Gastrocnemius medialis (tissue), 4 donors: ENCODE measurements around the gene BOLA1. TPM values are rescaled to one million over a fixed set of nuclear protein-coding genes. Genes with fewer than 3 reads are reported as not detected.
A peak's percentile ranks its signal among the peaks of the same experiment; 100 is the strongest.
"Not testable (repeated sequence)": the region's sequence is repeated elsewhere in the genome, so short reads cannot be mapped to it uniquely, and the experiment has no call there.

Source experiments
- ATAC-seq, 2 donors: fragments of 150-250 bp; one replicate each; pipeline ENCODE4 v1.9.1; 2016
- DNase-seq, 2 donors: peaks; one replicate each; pipeline ENCODE4 v3.0.0-alpha.2; 2019
- H3K27ac ChIP-seq, 4 donors: fragments of 200-600 bp; sonication (generic); 1 replicate in 1 of 4; 2 replicates in 3 of 4; pipeline ENCODE4 v1.5.1; 2016 to 2018; ENCODE audit warnings: mild to moderate bottlenecking in 2 of 4, moderate library complexity in 1 of 4
- H3K27me3 ChIP-seq, 3 donors: fragments of 200-600 bp; sonication (generic) in 2 of 3; 1 replicate in 1 of 3; 2 replicates in 2 of 3; pipeline versions ENCODE4 v1.5.1 to v1.6.0; 2016 to 2019; ENCODE audit warnings: mild to moderate bottlenecking in 1 of 3, moderate library complexity in 1 of 3
- H3K36me3 ChIP-seq, 2 donors: fragments of 200-600 bp; sonication (generic) in 1 of 2; one replicate each; pipeline ENCODE4 v1.5.1; 2017 to 2018
- H3K4me1 ChIP-seq, 2 donors: fragments of 200-600 bp; sonication (generic) in 1 of 2; one replicate each; pipeline ENCODE4 v1.5.1; 2016 to 2017; ENCODE audit warnings: mild to moderate bottlenecking in 2 of 2
- H3K4me3 ChIP-seq, 4 donors: fragments of 200-600 bp; sonication (generic) in 3 of 4; 1 replicate in 1 of 4; 2 replicates in 3 of 4; pipeline ENCODE4 v1.5.1; 2016 to 2019; ENCODE audit warnings: mild to moderate bottlenecking in 2 of 4
- H3K9me3 ChIP-seq, 3 donors: fragments of 200-600 bp; sonication (generic) in 2 of 3; 1 replicate in 1 of 3; 2 replicates in 2 of 3; pipeline ENCODE4 v1.5.1; 2016 to 2019
- CTCF ChIP-seq, 5 experiments: fragments of 450-650 bp in 3 of 5; fragments of 200-600 bp in 2 of 5; sonication (generic) in 2 of 5; IDR thresholded peaks in 4 of 5; conservative IDR thresholded peaks in 1 of 5; 1 replicate in 4 of 5; 2 replicates in 1 of 5; pipeline ENCODE4 v1.5.1; 2016 to 2019; ENCODE audit warnings: antibody characterized with exemption in 5 of 5, mild to moderate bottlenecking in 3 of 5, moderate library complexity in 3 of 5
- POLR2A ChIP-seq, 2 donors: fragments of 450-650 bp; IDR thresholded peaks; one replicate each; pipeline ENCODE4 v1.6.1; 2017; ENCODE audit warnings: antibody characterized with exemption in 2 of 2, mild to moderate bottlenecking in 2 of 2, moderate library complexity in 2 of 2
- in situ Hi-C, 4 donors: fragments of 200-750 bp; cut with MboI; loops; one replicate each; pipeline versions ENCODE4 v1.15.0 to v1.8.0; 2017; ENCODE audit warnings: low sequenced_read_pairs in 4 of 4
- intact Hi-C: fragments of 100-400 bp; cut with DNase I; formaldehyde crosslinking; loops from one replicate; pipeline ENCODE4 v1.15.1; 2023; ENCODE audit warnings: low total_unique reads
- total RNA-seq, 4 donors: library from RNA; depleted of rRNA; stranded (reverse); fragments of >200 nt; gene quantifications; one replicate each; pipeline versions ENCODE4 v1.1.0 to v1.2.3, GENCODE V29; 2016

BOLA1 gene
- total RNA-seq, 4 donors from 2014 or later, result 17.0 to 35.4 (median 28.7) TPM

- Histone ChIP-seq H3K27ac (peak overlapping the region; percentile 95 to 99 (median 98)), H3K9me3 (no peaks in the 10 kb centered on the region), H3K4me3 (peak overlapping the region; percentile 66 to 87 (median 81)), H3K36me3 (no peaks in the 10 kb centered on the region), H3K27me3 (no peaks in the 10 kb centered on the region), H3K4me1 (peaks cover 22% of the 10 kb centered on the region in 2 donors)
- in situ Hi-C loops (no loop called here), intact Hi-C loops (no loop called here)
- DNase-seq (peak; percentile 94 to 95), ATAC-seq (peak; percentile 81 to 87)
- no peak for TF ChIP-seq CTCF (IDR thresholded peaks at IDR 0.05 in 4 of 5, conservative IDR thresholded peaks at IDR 0.05 in 1 of 5)
- peak; percentile 99 to 100 for TF ChIP-seq POLR2A (IDR thresholded peaks at IDR 0.05)
Measured at GRCh38 chr1:149886396-149887195, 12.8 kb upstream of the BOLA1 start.

- H3K4me1 ChIP-seq, result peaks cover 22% of the 10 kb centered on the region in 2 donors
- in situ Hi-C loops, H3K27me3 ChIP-seq, intact Hi-C loops, H3K9me3 ChIP-seq, DNase-seq, H3K36me3 ChIP-seq, ATAC-seq: not testable (repeated sequence)
- H3K27ac ChIP-seq, result peak overlapping the region; percentile 95 to 99 (median 98)
- H3K4me3 ChIP-seq, result peak overlapping the region; percentile 64 to 87 (median 81)
Measured at GRCh38 chr1:149887196-149887455, 12.2 kb upstream of the BOLA1 start.

GRCh38 chr1:149887456-149888246 is 11.7 kb upstream of the BOLA1 start:
- in situ Hi-C loops, result no loop called here
- H3K4me3 ChIP-seq, result peak overlapping the region; percentile 64 to 87 (median 81)
- peaks cover 22% of the 10 kb centered on the region in 2 donors for H3K4me1 ChIP-seq
- DNase-seq (peak; percentile 92), ATAC-seq (peak; percentile 80 to 84)
- H3K9me3 ChIP-seq, result no peaks in the 10 kb centered on the region
- H3K27me3 ChIP-seq, result no peaks in the 10 kb centered on the region
- H3K36me3 ChIP-seq, result no peaks in the 10 kb centered on the region
- peak overlapping the region; percentile 95 to 99 (median 98) for H3K27ac ChIP-seq
- TF ChIP-seq POLR2A (IDR thresholded peaks at IDR 0.05) (peak; percentile 70 to 88), CTCF (IDR thresholded peaks at IDR 0.05 in 4 of 5, conservative IDR thresholded peaks at IDR 0.05 in 1 of 5) (peak in 1 of 5 experiments; percentile 24)
- intact Hi-C loops, result loop anchor here (1.0 to 2.0 kb wide), 2 partner anchors 40 to 51 kb away; partner anchors contain the start of gene SF3B4

GRCh38 chr1:149888247-149888998 is 10.9 kb upstream of the BOLA1 start:
- H3K36me3 ChIP-seq, result no peaks in the 10 kb centered on the region
- in situ Hi-C loops (no loop called here), intact Hi-C loops (loop anchor here (1.0 to 2.0 kb wide), 2 partner anchors 39 to 50 kb away; partner anchors contain the start of gene SF3B4)
- H3K4me1 ChIP-seq, result peaks cover 20 to 21% of the 10 kb centered on the region in 2 donors
- peak; percentile 66 to 85 for DNase-seq
- H3K27me3 ChIP-seq, result no peaks in the 10 kb centered on the region
- TF ChIP-seq CTCF (IDR thresholded peaks at IDR 0.05 in 4 of 5, conservative IDR thresholded peaks at IDR 0.05 in 1 of 5) (peak; percentile 41 to 62 (median 59)), POLR2A (IDR thresholded peaks at IDR 0.05) (no peak)
- peak overlapping the region; percentile 95 to 99 (median 98) for H3K27ac ChIP-seq
- H3K9me3 ChIP-seq, result no peaks in the 10 kb centered on the region
- peak; percentile 27 to 39 for ATAC-seq
- H3K4me3 ChIP-seq, result peak overlapping the region; percentile 64 to 87 (median 81)
